Ovary (tissue), 3 donors: ENCODE results near the gene LRIF1.

Experiments used
- EP300 ChIP-seq: sonication (generic); formaldehyde crosslinking; IDR thresholded peaks from one replicate; pipeline ENCODE4 v1.6.1; 2017; ENCODE audit warnings: antibody characterized with exemption
- TF ChIP-seq, protein P1 (sequence below), 3 donors: fragments of 450-650 bp in 2 of 3; fragments of 200-600 bp in 1 of 3; IDR thresholded peaks; one replicate each; pipeline versions ENCODE4 v1.5.1 to v1.8.0; 2016 to 2022; ENCODE audit warnings: antibody characterized with exemption in 3 of 3, mild to moderate bottlenecking in 1 of 3
- donor health status: DM: no; HTN: no; CAD: no.

DNA sequence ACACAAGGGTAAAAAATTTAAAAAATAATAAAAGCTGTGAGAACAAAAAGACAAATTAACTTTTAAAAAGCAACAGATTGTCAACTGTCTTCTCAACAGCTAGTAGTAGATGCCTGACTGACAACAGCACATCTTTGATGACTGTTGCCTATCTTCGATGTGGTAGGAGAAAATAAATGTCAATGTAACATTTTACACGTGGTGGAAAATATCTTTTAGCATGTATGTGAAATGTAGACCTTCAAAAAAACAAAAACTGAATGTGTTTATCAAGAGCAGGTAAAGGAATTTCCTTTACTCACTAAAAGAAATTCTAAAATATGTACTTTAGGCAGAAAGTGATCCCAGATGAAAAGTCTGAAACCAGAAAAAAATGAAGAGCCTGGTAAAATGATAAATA, 47.9 kb downstream of the LRIF1 start:
- TF ChIP-seq, protein P1, sequence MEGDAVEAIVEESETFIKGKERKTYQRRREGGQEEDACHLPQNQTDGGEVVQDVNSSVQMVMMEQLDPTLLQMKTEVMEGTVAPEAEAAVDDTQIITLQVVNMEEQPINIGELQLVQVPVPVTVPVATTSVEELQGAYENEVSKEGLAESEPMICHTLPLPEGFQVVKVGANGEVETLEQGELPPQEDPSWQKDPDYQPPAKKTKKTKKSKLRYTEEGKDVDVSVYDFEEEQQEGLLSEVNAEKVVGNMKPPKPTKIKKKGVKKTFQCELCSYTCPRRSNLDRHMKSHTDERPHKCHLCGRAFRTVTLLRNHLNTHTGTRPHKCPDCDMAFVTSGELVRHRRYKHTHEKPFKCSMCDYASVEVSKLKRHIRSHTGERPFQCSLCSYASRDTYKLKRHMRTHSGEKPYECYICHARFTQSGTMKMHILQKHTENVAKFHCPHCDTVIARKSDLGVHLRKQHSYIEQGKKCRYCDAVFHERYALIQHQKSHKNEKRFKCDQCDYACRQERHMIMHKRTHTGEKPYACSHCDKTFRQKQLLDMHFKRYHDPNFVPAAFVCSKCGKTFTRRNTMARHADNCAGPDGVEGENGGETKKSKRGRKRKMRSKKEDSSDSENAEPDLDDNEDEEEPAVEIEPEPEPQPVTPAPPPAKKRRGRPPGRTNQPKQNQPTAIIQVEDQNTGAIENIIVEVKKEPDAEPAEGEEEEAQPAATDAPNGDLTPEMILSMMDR (IDR thresholded peaks at IDR 0.05) = no peak
- TF ChIP-seq EP300 = no peak
